Erythroblast (primary cell): ENCODE results near the gene DYNLRB2.

Source experiments
- GATA1 ChIP-seq: IDR thresholded peaks from 2 replicates; pipeline ENCODE4 v1.6.1; 2011; ENCODE audit warnings: low read depth, mild to moderate bottlenecking, control low read depth, low read length, moderate library complexity
- POLR2A ChIP-seq: IDR thresholded peaks from 2 replicates; pipeline ENCODE4 v1.6.1; 2011; ENCODE audit warnings: mild to moderate bottlenecking, low read length

- no peak for TF ChIP-seq POLR2A
- TF ChIP-seq GATA1: no peak
Observed at GRCh38 chr16:80518436-80518835, 22.4 kb upstream of the DYNLRB2 start.
